Epithelial cell of esophagus (primary cell): ENCODE data around the gene TPCN1.

Experiments used
- DNase-seq: peaks from one replicate; pipeline ENCODE4 v3.0.0; 2010; ENCODE audit warnings: low read depth
- H3K4me3 ChIP-seq: 2 replicates; pipeline ENCODE4 v1.5.1; 2011; ENCODE audit warnings: mild to moderate bottlenecking, low read length, control low read depth
- CTCF ChIP-seq: IDR thresholded peaks from 2 replicates; pipeline ENCODE4 v1.5.1; 2011; ENCODE audit warnings: low read depth, mild to moderate bottlenecking, low read length, control low read depth, inconsistent platforms; ENCODE audit not compliant: insufficient read depth; ENCODE audit errors: missing control alignments

The TPCN1 gene

GRCh38 chr12:113268136-113268535 is 46.9 kb downstream of the TPCN1 start:
- DNase-seq: no peak
- TF ChIP-seq CTCF: no peak
- H3K4me3 ChIP-seq: no peak overlapping the region

DNA sequence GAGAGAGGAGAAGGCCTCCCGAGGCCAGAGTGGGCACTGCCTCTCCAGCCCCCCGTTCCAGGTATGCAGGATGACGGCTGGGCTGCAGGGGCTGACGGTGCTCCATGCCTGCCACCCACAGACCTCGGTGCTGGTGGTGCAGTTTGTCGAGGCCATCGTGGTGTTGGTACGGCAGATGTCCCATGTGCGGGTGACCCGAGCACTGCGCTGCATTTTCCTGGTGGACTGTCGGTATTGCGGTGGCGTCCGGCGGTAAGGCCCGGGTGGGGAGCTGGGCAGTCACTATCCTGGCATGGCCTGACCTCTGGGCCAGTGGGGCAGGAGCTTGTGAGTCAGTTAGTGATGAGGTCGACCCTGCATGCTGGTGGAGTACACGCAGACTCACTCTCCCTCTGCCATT is 47.4 kb downstream of the TPCN1 start:
- no peak overlapping the region for H3K4me3 ChIP-seq
- TF ChIP-seq CTCF: no peak
- DNase-seq: no peak

- DNase-seq: no peak
- TF ChIP-seq CTCF: no peak
- H3K4me3 ChIP-seq: no peak overlapping the region
These were observed 48.1 kb downstream of the TPCN1 start for GRCh38 chr12:113269257-113269943.

GRCh38 chr12:113270709-113271009 is 49.4 kb downstream of the TPCN1 start:
- no peak for TF ChIP-seq CTCF
- DNase-seq: no peak
- no peak overlapping the region for H3K4me3 ChIP-seq

DNA sequence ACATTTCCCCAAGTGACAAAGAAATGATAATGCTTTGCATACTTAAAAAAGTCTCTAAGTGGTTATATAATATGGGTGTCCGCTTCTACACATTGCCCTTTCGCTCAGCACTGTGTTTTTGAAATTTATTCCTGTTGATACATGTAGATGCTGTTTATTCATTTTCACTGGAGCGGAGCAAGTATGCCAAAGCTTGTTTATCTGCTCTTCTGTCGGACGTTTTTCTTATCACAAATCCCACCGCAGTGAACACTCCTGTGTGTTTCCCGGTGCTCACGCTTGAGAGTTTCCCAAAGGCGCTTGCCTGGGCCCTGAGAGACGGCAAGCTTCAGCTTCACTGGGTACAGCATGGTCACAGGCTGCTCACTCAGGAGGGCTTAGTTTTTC is 50.2 kb downstream of the TPCN1 start:
- no peak overlapping the region for H3K4me3 ChIP-seq
- TF ChIP-seq CTCF: no peak
- DNase-seq: peak; percentile 62

DNA sequence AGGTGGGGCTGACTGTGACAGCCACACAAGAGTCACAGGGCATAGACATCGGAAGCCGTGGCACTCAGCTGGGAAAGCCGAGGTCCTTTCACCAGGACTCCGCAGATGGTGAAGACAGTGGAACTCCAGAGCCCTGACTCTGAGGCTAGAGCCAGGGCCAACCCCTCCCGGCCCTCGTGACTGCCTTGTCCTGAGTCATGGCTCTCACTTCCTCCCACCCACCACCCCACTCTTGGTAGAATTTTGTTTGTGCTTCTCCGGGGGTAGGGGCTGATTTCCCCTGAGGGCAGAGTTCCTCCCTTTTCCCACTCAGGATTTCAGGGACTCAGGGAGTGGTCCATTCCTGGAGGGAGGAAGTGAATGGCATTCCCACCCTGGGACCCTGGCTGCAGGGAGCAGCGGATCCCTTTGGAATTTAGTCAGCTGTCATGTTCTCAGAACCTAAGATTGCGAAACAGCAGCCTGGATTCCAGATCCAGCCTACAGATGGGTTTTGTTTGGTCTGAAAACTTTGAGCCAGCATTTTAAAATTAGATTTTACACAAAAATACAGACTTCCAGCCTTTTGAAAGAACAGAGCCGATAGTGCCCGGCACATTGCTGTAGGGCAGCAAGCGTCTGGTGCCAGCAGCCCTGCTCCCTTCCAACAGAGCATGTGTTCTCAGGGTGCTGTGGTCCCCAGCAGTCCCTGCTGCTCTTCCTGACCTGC is 50.7 kb downstream of the TPCN1 start:
- peak; percentile 59 for DNase-seq
- no peak for TF ChIP-seq CTCF
- no peak overlapping the region for H3K4me3 ChIP-seq
